Left ventricle myocardium inferior (tissue), 1 donor: ENCODE data around the gene DMKN. TPM values are rescaled to one million over a fixed set of nuclear protein-coding genes. Genes with fewer than 3 reads are reported as not detected.

Experiments
- DNase-seq: peaks from one replicate; pipeline ENCODE4 v3.0.0-alpha.2; 2020
- H3K27ac ChIP-seq: fragments of 200-600 bp; replicated peaks from 2 replicates; pipeline ENCODE4 v1.8.0; 2021
- H3K27me3 ChIP-seq: fragments of 200-600 bp; 2 replicates; pipeline ENCODE4 v1.8.0; 2021; ENCODE audit warnings: low read depth
- H3K36me3 ChIP-seq: fragments of 200-600 bp; 2 replicates; pipeline ENCODE4 v1.8.0; 2021
- H3K4me1 ChIP-seq: fragments of 200-600 bp; 2 replicates; pipeline ENCODE4 v1.8.0; 2021
- H3K4me3 ChIP-seq: fragments of 200-600 bp; 2 replicates; pipeline ENCODE4 v1.8.0; 2021; ENCODE audit warnings: mild to moderate bottlenecking, moderate library complexity
- H3K9me3 ChIP-seq: fragments of 200-600 bp; replicated peaks from 2 replicates; pipeline ENCODE4 v1.8.0; 2021
- intact Hi-C: fragments of 100-400 bp; cut with micrococcal nuclease; formaldehyde crosslinking; loops from one replicate; pipeline ENCODE4 v1.11.0; 2022
- total RNA-seq: library from RNA; stranded (reverse); fragmentation: NEBNext Ultra II Directional; extraction: Animal tissue kit (Norgen Biotek cat#: 25700); gene quantifications from one replicate; pipeline ENCODE4 v1.2.1, GENCODE V29; 2021
- TF ChIP-seq, protein P1 (sequence below): fragments of 200-600 bp; IDR thresholded peaks from 2 replicates; pipeline ENCODE4 v1.8.0; 2021; ENCODE audit warnings: antibody characterized with exemption, mild to moderate bottlenecking, borderline replicate concordance
- donor health status: DM: no; HTN: yes; CAD: no; lungs with severe emphysema.

DMKN gene
- total RNA-seq, 1 donor from 2014 or later: 7.9 TPM

DNA sequence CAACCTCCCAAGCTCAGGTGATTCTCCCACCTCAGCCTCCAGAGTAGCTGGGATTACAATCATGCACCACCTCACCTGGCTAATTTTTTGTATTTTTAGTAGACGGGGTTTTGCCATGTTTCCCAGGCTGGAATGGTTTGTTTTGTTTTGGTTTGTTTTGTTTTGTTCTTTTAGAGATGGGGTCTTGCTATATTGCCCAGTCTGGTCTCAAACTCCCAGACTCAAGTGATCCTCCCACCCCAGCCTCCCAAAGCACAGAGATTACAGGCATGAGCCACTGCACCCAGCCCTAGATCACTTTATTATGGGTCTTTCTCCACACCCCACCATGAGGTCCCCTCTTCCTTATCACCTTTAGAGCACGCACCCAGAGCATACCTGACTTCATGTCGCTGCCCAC lies 15.2 kb downstream of the DMKN start:
- no peaks in the 10 kb centered on the region for H3K36me3 ChIP-seq
- intact Hi-C loops: loop anchor here (10.0 kb wide), 1 partner anchor 143 kb away; the partner anchor contains the start of gene FFAR3

DNA sequence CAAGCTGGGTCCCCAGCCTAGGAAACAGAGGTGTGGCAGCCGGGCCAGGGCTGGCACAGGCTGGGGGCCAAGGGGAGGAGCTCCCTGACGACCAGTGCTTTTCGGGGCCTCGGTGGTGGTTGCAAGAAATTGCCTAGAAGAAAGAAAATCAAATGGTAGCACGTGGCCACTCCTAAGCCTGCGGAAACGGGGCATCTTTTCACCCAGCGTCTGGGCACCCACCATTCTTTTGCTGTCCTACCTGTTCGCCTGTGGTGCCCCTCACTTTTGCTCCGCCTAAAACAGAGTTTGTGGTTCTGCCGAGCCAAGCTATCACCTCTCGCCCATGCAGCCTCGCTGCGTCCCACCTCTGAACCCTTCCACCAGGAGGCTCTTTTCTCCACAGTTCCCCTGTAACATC lies 16.0 kb downstream of the DMKN start:
- Histone ChIP-seq H3K27ac (no peak overlapping the region), H3K4me3 (no peak overlapping the region), H3K4me1 (peaks cover 8% of the 10 kb centered on the region), H3K36me3 (no peaks in the 10 kb centered on the region), H3K27me3 (no peaks in the 10 kb centered on the region), H3K9me3 (no peaks in the 10 kb centered on the region)
- intact Hi-C loops: loop anchor here (10.0 kb wide), 1 partner anchor 143 kb away; the partner anchor contains the start of gene FFAR3
- TF ChIP-seq, protein P1, sequence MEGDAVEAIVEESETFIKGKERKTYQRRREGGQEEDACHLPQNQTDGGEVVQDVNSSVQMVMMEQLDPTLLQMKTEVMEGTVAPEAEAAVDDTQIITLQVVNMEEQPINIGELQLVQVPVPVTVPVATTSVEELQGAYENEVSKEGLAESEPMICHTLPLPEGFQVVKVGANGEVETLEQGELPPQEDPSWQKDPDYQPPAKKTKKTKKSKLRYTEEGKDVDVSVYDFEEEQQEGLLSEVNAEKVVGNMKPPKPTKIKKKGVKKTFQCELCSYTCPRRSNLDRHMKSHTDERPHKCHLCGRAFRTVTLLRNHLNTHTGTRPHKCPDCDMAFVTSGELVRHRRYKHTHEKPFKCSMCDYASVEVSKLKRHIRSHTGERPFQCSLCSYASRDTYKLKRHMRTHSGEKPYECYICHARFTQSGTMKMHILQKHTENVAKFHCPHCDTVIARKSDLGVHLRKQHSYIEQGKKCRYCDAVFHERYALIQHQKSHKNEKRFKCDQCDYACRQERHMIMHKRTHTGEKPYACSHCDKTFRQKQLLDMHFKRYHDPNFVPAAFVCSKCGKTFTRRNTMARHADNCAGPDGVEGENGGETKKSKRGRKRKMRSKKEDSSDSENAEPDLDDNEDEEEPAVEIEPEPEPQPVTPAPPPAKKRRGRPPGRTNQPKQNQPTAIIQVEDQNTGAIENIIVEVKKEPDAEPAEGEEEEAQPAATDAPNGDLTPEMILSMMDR: no peak
- DNase-seq: no peak

More for the DNA sequence above, 15.2 kb downstream of the DMKN start:
- TF ChIP-seq, protein P1: no peak
- peaks cover 15% of the 10 kb centered on the region for H3K4me1 ChIP-seq
- H3K4me3 ChIP-seq: no peak overlapping the region
- H3K27me3 ChIP-seq: no peaks in the 10 kb centered on the region
- no peak for DNase-seq
- H3K27ac ChIP-seq: no peak overlapping the region
- H3K9me3 ChIP-seq: no peaks in the 10 kb centered on the region

DNA sequence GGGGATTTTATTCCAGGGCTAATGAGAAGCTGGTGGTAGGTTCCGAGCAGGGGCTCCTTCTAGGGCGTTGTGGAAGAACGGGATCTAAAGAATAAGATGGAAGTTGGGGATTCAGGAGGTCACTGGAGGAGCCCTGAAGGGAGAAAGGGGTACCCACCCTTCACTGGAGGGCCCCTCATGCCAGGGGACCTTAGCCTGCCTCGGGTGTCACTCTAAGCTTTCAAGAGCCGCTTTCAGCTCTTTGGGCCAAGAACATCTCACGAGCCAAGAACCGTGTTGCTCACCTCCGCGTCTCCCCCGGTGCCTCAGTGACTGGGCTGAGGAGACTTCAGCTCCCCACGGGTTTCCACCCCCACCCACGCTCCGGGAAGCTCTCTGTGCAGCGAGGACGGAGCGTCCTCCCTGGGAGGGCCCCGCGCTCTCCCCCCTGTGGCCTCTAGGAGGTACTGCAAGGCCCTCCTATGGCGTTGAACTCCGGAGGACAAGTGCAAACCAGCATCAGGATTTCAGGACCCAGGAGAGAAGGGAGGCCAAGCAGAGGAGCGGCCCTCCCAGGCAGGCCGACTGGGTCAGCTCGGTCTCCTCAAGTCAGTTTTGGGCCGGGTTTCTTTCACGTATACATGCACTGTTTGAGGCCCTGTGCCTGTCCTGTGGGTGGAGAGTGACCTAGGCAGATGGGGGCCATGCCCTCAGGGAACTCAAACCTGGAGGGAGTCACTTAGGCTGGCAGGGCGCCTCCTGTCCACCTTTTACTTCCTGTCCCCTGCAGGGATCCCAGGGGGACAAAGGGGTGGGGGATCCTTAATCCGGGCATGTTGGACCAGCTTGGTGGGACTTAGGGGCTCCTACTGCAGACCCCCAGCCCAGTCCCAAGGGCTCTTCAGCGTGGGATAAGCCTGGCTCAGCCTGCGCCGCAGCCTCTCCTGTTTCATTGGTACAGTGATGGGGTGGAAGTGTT lies 18.1 kb downstream of the DMKN start:
- H3K27ac ChIP-seq: no peak overlapping the region
- TF ChIP-seq, protein P1: peak; percentile 99
- peak; percentile 63 for DNase-seq
- H3K36me3 ChIP-seq: no peaks in the 10 kb centered on the region
- H3K4me1 ChIP-seq: peaks cover 8% of the 10 kb centered on the region
- no peaks in the 10 kb centered on the region for H3K9me3 ChIP-seq
- H3K27me3 ChIP-seq: peaks cover 6% of the 10 kb centered on the region
- peak overlapping the region; percentile 34 for H3K4me3 ChIP-seq
- intact Hi-C loops: loop anchor here (10.0 kb wide), 1 partner anchor 141 kb away; the partner anchor contains the start of gene FFAR3

DNA sequence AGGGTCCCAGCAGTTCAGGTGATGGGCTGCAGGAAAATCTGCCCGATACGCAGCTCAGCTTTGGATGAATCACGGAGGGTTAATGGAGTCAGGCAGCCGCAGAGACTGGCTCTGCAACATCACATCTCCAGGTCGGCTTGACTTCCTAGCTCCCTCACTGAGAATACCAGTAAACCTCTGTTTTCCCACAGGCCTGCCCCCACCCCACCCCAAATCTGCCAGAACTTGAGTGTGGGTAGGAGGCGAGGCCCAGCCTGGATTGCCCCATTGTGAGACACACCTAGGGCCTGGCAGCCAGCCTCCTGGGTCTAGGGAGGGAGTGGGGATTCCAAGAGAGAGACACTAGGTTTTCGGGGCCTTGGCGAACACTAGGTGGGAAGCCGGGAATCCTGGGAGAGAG lies 19.5 kb downstream of the DMKN start:
- peaks cover 8% of the 10 kb centered on the region for H3K4me1 ChIP-seq
- intact Hi-C loops: loop anchor here (10.0 kb wide), 1 partner anchor 139 kb away; the partner anchor contains the start of gene FFAR3
- no peaks in the 10 kb centered on the region for H3K36me3 ChIP-seq
- H3K4me3 ChIP-seq: no peak overlapping the region
- H3K9me3 ChIP-seq: no peaks in the 10 kb centered on the region
- TF ChIP-seq, protein P1: no peak
- DNase-seq: no peak
- H3K27me3 ChIP-seq: peaks cover 21% of the 10 kb centered on the region
- H3K27ac ChIP-seq: no peak overlapping the region

DNA sequence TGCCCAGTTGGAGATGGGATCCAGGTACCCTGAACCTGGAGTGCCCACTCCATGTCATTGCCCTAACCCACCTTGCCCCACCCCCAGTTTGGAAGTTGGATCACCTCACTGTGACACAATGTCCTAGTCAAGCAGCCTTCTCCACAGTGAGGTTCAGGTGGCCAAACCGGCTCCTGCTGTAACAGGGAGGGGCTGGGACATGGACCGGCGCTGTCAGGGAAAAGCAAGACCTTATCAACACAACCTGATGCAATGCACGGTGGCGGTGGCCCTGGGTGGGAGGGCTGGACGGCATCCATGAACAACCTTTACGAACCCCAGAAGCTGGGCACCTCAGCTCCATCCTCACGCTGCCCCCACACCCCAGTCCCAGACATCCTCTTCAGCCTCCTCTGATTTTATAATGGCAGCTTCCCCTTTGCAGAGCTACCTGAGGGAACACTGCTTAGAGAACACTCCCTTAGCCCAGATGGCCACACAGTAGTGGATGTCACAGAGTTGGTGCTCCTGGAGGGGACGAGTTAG lies 21.6 kb downstream of the DMKN start:
- Histone ChIP-seq H3K27me3 (peaks cover 39% of the 10 kb centered on the region), H3K4me1 (peaks cover 8% of the 10 kb centered on the region), H3K4me3 (no peak overlapping the region), H3K27ac (no peak overlapping the region), H3K36me3 (no peaks in the 10 kb centered on the region), H3K9me3 (no peaks in the 10 kb centered on the region)
- intact Hi-C loops: loop anchor here (10.0 kb wide), 1 partner anchor 137 kb away; the partner anchor contains the start of gene FFAR3
- DNase-seq: no peak
- TF ChIP-seq, protein P1: no peak
